H1 (cell line): ENCODE measurements around the gene LRRC63. TPM values are rescaled to one million over a fixed set of nuclear protein-coding genes. Genes with fewer than 3 reads are reported as not detected.

Experiments
- ASH2L ChIP-seq: fragments of 200-600, 300-600 bp; sonication (generic); IDR thresholded peaks from one replicate; pipeline ENCODE4 v1.7.1; 2017; ENCODE audit warnings: low read length
- BACH1 ChIP-seq: IDR thresholded peaks from 2 replicates; pipeline ENCODE4 v1.6.1; 2012; ENCODE audit warnings: low read length, improper control_type of control experiment
- CHD7 ChIP-seq: fragments of 300-600 bp; sonication (generic); IDR thresholded peaks from 2 replicates; pipeline ENCODE4 v1.7.1; 2012; ENCODE audit warnings: low read length, moderate library complexity, mild to moderate bottlenecking, inconsistent platforms; ENCODE audit not compliant: insufficient replicate concordance
- EP300 ChIP-seq, 2 experiments: IDR thresholded peaks; 1 replicate in 1 of 2; 2 replicates in 1 of 2; pipeline ENCODE4 v1.6.1; 2011 to 2012; ENCODE audit warnings: low read depth in 2 of 2, low read length in 2 of 2, mild to moderate bottlenecking in 2 of 2, borderline replicate concordance in 1 of 2, inconsistent platforms in 1 of 2, moderate library complexity in 1 of 2
- HDAC6 ChIP-seq: IDR thresholded peaks from one replicate; pipeline ENCODE4 v1.7.1; 2012; ENCODE audit warnings: low read depth, mild to moderate bottlenecking, inconsistent platforms, low read length, moderate library complexity
- KDM5A ChIP-seq: fragments of 200-600 bp; IDR thresholded peaks from 2 replicates; pipeline ENCODE4 v1.7.1; 2012; ENCODE audit warnings: mild to moderate bottlenecking, low read length, inconsistent platforms, mixed read lengths
- MAFK ChIP-seq: IDR thresholded peaks from 2 replicates; pipeline ENCODE4 v1.6.1; 2012; ENCODE audit warnings: low read depth, mild to moderate bottlenecking, improper control_type of control experiment, low read length
- RFX5 ChIP-seq: IDR thresholded peaks from 2 replicates; pipeline ENCODE4 v1.6.1; 2011; ENCODE audit warnings: low read depth, low read length, improper control_type of control experiment, borderline replicate concordance
- SUZ12 ChIP-seq: fragments of 200-600 bp; sonication (generic); IDR thresholded peaks from 2 replicates; pipeline ENCODE4 v1.6.1; 2012; ENCODE audit warnings: mild to moderate bottlenecking, inconsistent platforms, low read length, moderate library complexity, mixed read lengths
- USF2 ChIP-seq: IDR thresholded peaks from 2 replicates; pipeline ENCODE4 v1.6.1; 2011; ENCODE audit warnings: low read length, improper control_type of control experiment
- polyA plus RNA-seq, 7 experiments: library from polyadenylated mRNA; depleted of rRNA in 3 of 7; stranded (reverse) in 5 of 7; unstranded in 2 of 7; fragments of >200 nt in 5 of 7; fragments of 200-250 nt in 2 of 7; gene quantifications; 1 replicate in 5 of 7; 2 replicates in 1 of 7; 4 replicates in 1 of 7; pipeline versions ENCODE4 v1.2.1 to v1.2.3, GENCODE V29; 2011 to 2013; ENCODE audit warnings: missing spikeins in 2 of 7, mixed read lengths in 2 of 7
- total RNA-seq: library from RNA; stranded (reverse); fragmentation: NEBNext Ultra II Directional; extraction: Animal tissue kit (Norgen Biotek cat#: 25700); gene quantifications from 2 replicates; pipeline ENCODE4 v1.2.1, GENCODE V29; 2021

Gene LRRC63
- total and polyA plus RNA-seq, 2 of the 8 experiments (the other 6 are each of a cell fraction or from before 2014, with no cell fraction given), result not detected

GRCh38 chr13:46178821-46179220, 32.9 kb upstream of the LRRC63 start (continued):
- TF ChIP-seq CHD7 (no peak), USF2 (no peak), RFX5 (no peak), HDAC6 (no peak), KDM5A (no peak), EP300 (IDR thresholded peaks at IDR 0.05; ENCODE audit: borderline replicate concordance in 1 of 2, low read depth in 2 of 2, low read length in 2 of 2) (no peak), ASH2L (no peak), BACH1 (no peak), SUZ12 (no peak), MAFK (no peak)
